ENCODE results near the gene B4GALNT4.

Gene B4GALNT4

GRCh38 chr11:367956-368413, 1.3 kb upstream of the B4GALNT4 start:
- Histone ChIP-seq H3K4me3 (ENCODE audit: low read depth in 1 of 2, low read length in 1 of 2) (no peak overlapping the region), H3K27me3 (peaks cover 84% of the 10 kb centered on the region), H3K27ac (no peak overlapping the region), H3K36me3 (no peaks in the 10 kb centered on the region), H3K9me3 (no peaks in the 10 kb centered on the region), H3K4me1 (ENCODE audit: control insufficient read depth in 1 of 2, insufficient read depth in 1 of 2, low read depth in 1 of 2, low read length in 1 of 2) (no peaks in the 10 kb centered on the region)
- no peak for TF ChIP-seq CTCF (IDR thresholded peaks at IDR 0.05)

- Histone ChIP-seq H3K36me3 (no peaks in the 10 kb centered on the region), H3K27me3 (peaks cover 89% of the 10 kb centered on the region), H3K9me3 (no peaks in the 10 kb centered on the region), H3K4me3 (ENCODE audit: low read depth in 1 of 2, low read length in 1 of 2) (no peak overlapping the region), H3K4me1 (ENCODE audit: control insufficient read depth in 1 of 2, insufficient read depth in 1 of 2, low read depth in 1 of 2, low read length in 1 of 2) (no peaks in the 10 kb centered on the region), H3K27ac (no peak overlapping the region)
- no peak for TF ChIP-seq CTCF (IDR thresholded peaks at IDR 0.05)
Observed at GRCh38 chr11:368414-369335, 624 bp upstream of the B4GALNT4 start.

GRCh38 chr11:370070-370941, 1.0 kb downstream of the B4GALNT4 start:
- Histone ChIP-seq H3K36me3 (no peaks in the 10 kb centered on the region), H3K4me1 (ENCODE audit: control insufficient read depth in 1 of 2, insufficient read depth in 1 of 2, low read depth in 1 of 2, low read length in 1 of 2) (no peaks in the 10 kb centered on the region), H3K4me3 (ENCODE audit: low read depth in 1 of 2, low read length in 1 of 2) (no peak overlapping the region), H3K27me3 (peaks cover 86% of the 10 kb centered on the region), H3K9me3 (no peaks in the 10 kb centered on the region), H3K27ac (no peak overlapping the region)
- TF ChIP-seq CTCF (IDR thresholded peaks at IDR 0.05), result no peak

- Histone ChIP-seq H3K36me3 (no peaks in the 10 kb centered on the region), H3K4me1 (ENCODE audit: control insufficient read depth in 1 of 2, insufficient read depth in 1 of 2, low read depth in 1 of 2, low read length in 1 of 2) (no peaks in the 10 kb centered on the region), H3K27ac (no peak overlapping the region), H3K9me3 (no peaks in the 10 kb centered on the region), H3K27me3 (peaks cover 78% of the 10 kb centered on the region), H3K4me3 (ENCODE audit: low read depth in 1 of 2, low read length in 1 of 2) (no peak overlapping the region)
- TF ChIP-seq CTCF (IDR thresholded peaks at IDR 0.05), result no peak
Observed at GRCh38 chr11:371051-371450, 1.8 kb downstream of the B4GALNT4 start.

- Histone ChIP-seq H3K27me3 (peaks cover 69% of the 10 kb centered on the region), H3K9me3 (no peaks in the 10 kb centered on the region), H3K27ac (no peak overlapping the region), H3K4me3 (ENCODE audit: low read depth in 1 of 2, low read length in 1 of 2) (no peak overlapping the region), H3K4me1 (ENCODE audit: control insufficient read depth in 1 of 2, insufficient read depth in 1 of 2, low read depth in 1 of 2, low read length in 1 of 2) (no peaks in the 10 kb centered on the region), H3K36me3 (no peaks in the 10 kb centered on the region)
- no peak for TF ChIP-seq CTCF (IDR thresholded peaks at IDR 0.05)
Observed at GRCh38 chr11:371716-372590, 2.7 kb downstream of the B4GALNT4 start.
